Dendritic cell treated with granulocyte-macrophage colony-stimulating factor and Interleukin-4, amounts not matched to agents 40 ng/mL and 50 ng/mL, for 4 days (primary cell): Measurements from ENCODE around the gene SNTA1.
A peak's percentile ranks its signal among the peaks of the same experiment; 100 is the strongest.
"Not testable (repeated sequence)": the region's sequence is repeated elsewhere in the genome, so short reads cannot be mapped to it uniquely, and the experiment has no call there.

Experiments used
- H3K27ac Mint-ChIP-seq: one replicate; pipeline ENCODE4 v1.8.0; 2022; ENCODE audit warnings: mild to moderate bottlenecking, mixed read lengths
- H3K27me3 Mint-ChIP-seq: one replicate; pipeline ENCODE4 v1.8.0; 2022; ENCODE audit warnings: mild to moderate bottlenecking, mixed read lengths
- H3K36me3 Mint-ChIP-seq: one replicate; pipeline ENCODE4 v1.8.0; 2022; ENCODE audit warnings: low read depth, mixed read lengths
- H3K4me1 Mint-ChIP-seq: one replicate; pipeline ENCODE4 v1.8.0; 2022; ENCODE audit warnings: low read depth, mixed read lengths
- H3K4me3 Mint-ChIP-seq: one replicate; pipeline ENCODE4 v1.8.0; 2022; ENCODE audit warnings: mild to moderate bottlenecking, moderate library complexity, mixed read lengths
- H3K9me3 Mint-ChIP-seq: one replicate; pipeline ENCODE4 v1.8.0; 2022; ENCODE audit warnings: mixed read lengths
- intact Hi-C: fragments of 100-400 bp; cut with micrococcal nuclease; formaldehyde crosslinking; loops from one replicate; pipeline ENCODE4 v1.15.0; 2022

SNTA1 gene

DNA sequence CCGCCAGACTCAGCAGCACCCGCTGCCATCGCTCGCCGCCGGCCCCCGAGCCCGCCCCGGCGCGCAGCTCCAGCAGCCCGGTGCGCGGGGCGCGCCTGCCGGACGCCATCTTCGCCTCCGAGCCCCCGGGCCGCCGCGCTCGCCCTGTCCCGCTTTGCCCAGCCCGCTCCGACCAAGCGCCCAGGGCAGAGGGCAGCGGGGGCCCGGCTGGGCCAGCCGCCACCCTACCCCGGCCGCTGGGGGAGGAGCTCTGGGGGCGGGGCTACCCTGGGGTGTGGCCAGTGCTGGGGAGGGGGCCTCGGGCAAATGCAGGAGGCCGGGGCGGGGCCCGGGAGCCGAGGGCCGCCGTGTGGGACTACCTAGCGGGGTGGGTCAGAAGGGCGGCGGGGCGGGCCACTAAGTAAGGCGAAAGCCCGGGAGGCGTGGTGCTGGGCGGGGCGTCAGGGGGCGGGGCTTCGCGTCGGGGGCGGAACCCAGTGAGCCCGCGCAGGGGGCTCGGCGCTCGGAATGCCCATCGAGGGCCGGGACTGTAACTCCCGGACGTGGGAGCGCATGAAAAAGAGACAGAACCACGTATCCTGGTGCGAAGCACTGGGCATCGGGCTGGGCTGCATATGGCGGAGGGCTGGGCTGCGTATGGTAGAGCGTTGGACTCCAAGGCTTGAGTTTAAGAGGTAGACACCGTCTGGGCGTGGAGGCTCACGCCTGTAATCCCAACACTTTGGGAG lies at the start of gene SNTA1:
Gene SNTA1 (minus strand): TSS at position 252 of the 728 bp plus-strand sequence. CDS start 143 bp downstream, at position 109.
- intact Hi-C loops: loop anchor here (2.0 to 5.0 kb wide), 2 partner anchors 33 to 36 kb away; no protein-coding TSS in a partner anchor
- Mint-ChIP-seq H3K27ac (peak within 1 kb of the TSS; percentile 66), H3K27me3 (peaks cover 18% of the 10 kb centered on the region), H3K4me1 (peaks cover 25% of the 10 kb centered on the region), H3K9me3 (no peaks in the 10 kb centered on the region), H3K36me3 (peaks cover 7% of the 10 kb centered on the region), H3K4me3 (peak within 1 kb of the TSS; percentile 91)

DNA sequence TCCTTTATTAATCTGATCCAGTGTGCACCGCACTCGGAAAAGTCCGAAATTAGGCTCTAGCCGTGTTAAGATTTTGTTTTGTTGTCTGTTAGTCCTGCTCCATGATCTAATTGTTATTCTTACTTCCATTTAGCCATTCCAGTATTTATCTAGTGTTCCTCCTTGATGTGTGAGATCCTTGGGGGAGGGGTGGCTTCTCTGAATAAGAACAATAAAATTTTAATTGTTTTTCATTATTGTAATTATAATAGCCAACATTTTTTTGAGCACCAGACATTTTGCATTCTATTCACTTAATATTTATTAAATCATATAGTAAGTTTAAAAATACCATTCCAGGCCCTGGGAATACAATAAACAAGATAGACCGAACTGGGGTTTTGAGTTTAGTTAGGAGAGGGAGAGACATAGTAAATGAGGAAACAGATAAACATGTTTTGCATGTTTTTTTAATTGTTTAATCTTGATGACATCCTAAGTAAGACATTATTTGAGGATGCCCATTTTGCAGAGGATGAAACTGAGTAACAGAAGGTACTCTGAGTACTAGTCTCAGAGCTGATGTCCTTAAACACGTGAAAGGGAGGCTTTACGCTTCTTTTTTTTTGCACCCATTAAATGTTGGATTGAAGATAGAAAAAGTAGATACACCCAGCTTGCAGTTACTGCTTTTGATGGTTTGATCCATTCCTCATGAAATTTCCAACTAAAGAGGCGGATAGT lies 47.5 kb upstream of the SNTA1 start:
- peak overlapping the region; percentile 83 for H3K27ac Mint-ChIP-seq
- H3K4me3 Mint-ChIP-seq: peak overlapping the region; percentile 83
- peaks cover 6% of the 10 kb centered on the region for H3K36me3 Mint-ChIP-seq
- H3K4me1 Mint-ChIP-seq: peaks cover 13% of the 10 kb centered on the region
- intact Hi-C loops: loop anchor here (2.0 kb wide), 1 partner anchor 64 kb away; no protein-coding TSS in a partner anchor
- no peaks in the 10 kb centered on the region for H3K27me3 Mint-ChIP-seq
- no peaks in the 10 kb centered on the region for H3K9me3 Mint-ChIP-seq

DNA sequence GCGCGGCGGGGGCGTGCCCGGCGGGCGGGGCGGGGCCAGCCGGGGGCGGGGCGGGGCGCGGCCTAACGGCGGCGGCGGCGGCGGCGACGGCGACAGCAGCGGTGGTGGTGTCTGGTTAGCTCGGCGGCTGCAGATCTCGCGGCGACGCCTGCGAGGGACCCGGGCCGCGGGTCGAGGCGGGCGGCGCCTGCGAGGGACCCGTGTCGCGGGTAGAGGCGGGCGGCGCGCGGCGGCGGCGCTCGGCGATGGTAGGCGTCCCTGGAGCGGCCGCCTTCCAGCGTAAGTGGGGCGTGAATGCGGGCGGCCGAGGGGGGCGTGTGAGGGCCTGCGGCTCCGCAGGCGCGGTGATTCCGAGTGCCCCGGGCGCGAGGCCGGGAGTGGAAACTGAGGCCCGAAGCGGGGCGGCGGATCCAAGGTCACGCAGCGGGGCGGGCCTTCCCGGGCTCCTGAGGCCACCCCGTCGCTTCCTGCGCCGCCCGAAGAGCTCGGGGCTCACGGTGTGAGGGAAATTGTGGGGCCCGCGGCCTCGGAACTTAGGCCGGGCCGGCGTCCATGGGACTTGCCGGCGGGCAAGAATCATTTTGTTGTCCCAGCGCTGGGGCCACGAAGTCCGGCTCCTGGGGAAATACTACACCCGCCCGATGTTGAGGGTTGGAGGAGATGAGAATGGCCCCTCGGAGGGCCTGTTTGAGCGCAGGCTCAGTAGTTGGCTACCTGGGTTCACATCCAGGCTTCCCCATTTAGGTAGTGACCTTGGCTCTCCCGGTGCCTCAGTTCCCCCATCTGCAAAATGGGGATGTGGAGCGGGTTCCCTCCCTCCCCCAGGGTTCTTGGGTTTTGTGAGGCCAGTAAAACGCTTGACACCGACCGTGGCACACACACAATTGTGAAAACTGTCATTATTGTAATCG lies 46.7 kb upstream of the SNTA1 start, which contains the start of gene CBFA2T2:
Gene CBFA2T2 (plus strand): TSS at position 74 of the 911 bp plus-strand sequence. CDS start 172 bp downstream, at position 246.
- Mint-ChIP-seq H3K9me3 (no peaks in the 10 kb centered on the region), H3K27ac (peak within 1 kb of the TSS; percentile 83), H3K27me3 (no peaks in the 10 kb centered on the region), H3K4me1 (peaks cover 13% of the 10 kb centered on the region), H3K36me3 (peaks cover 6% of the 10 kb centered on the region), H3K4me3 (peak within 1 kb of the TSS; percentile 83)
- intact Hi-C loops: loop anchor here (2.0 kb wide), 1 partner anchor 65 kb away; no protein-coding TSS in a partner anchor

DNA sequence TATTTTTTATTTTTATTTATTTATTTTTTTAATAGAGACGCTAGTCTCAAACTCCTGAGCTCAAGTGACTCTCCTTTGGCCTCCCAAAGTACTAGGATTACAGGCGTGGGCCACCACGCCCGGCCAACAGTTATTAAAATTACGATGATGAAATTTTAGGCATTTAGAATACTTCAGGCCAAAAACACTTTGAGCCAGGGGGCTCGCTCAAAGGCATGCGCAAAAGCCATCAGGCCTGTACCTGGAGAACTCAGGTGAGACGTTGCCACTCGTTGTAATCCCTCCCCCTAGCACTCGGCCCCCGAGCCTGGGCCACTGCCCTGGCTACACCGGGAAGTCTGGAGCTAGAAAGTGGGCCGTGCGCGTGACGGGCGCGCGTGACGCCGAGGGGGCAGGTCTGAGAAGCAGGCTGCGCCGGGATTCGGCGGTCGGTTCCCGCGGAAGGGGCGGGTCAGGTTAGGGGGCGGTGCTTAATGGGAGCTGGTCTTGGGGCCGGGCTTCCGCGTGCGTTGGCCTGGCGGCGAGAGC lies 46.0 kb upstream of the SNTA1 start:
- H3K4me1 Mint-ChIP-seq: peaks cover 13% of the 10 kb centered on the region

DNA sequence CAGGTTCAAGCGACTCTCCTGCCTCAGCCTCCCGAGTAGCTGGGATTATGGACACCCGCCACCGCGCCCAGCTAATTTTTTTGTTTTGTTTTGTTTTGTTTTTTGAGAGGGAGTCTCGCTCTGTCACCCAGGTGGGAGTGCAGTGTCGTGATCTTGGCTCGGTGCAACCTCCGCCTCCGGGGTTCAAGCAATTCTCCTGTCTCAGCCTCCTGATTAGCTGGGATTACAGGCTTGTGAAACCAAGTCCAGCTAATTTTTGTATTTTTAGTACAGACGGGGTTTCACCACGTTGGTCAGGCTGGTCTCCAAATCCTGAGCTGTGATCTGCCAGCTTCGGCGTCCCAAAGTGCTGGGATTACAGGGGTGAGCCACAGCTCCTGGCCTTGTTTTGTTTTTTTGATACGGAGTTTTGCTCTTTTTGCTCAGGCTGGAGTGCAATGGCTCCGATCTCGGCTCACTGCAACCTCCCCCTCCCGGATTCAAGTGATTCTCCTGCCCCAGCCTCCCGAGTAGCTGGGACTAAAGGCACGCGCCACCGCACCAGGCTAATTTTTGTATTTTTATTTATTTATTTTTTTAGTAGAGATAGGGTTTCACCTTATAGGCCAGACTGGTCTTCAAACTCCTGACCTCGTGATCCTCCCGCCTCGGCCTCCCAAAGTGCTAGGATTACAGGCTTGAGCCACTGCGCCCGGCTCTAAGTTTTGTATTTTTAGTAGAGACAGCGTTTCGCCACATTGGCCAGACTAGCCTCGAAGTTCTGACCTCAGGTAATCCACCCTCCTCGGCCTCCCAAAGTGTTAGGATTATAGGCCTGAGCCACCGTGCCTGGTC lies 45.3 kb upstream of the SNTA1 start:
- H3K27me3 Mint-ChIP-seq, H3K36me3 Mint-ChIP-seq, H3K9me3 Mint-ChIP-seq: not testable (repeated sequence)
- peak overlapping the region; percentile 40 for H3K4me3 Mint-ChIP-seq
- peaks cover 13% of the 10 kb centered on the region for H3K4me1 Mint-ChIP-seq
- peak overlapping the region; percentile 83 for H3K27ac Mint-ChIP-seq
- intact Hi-C loops: loop anchor here (1.0 kb wide), 1 partner anchor 13 kb away; no protein-coding TSS in a partner anchor

More for the DNA sequence above, 46.0 kb upstream of the SNTA1 start:
- intact Hi-C loops: loop anchor here (1.0 to 2.0 kb wide), 2 partner anchors 13 to 65 kb away; no protein-coding TSS in a partner anchor
- Mint-ChIP-seq H3K27ac (peak overlapping the region; percentile 83), H3K9me3 (no peaks in the 10 kb centered on the region), H3K27me3 (no peaks in the 10 kb centered on the region), H3K4me3 (peak overlapping the region; percentile 83), H3K36me3 (peaks cover 6% of the 10 kb centered on the region)

DNA sequence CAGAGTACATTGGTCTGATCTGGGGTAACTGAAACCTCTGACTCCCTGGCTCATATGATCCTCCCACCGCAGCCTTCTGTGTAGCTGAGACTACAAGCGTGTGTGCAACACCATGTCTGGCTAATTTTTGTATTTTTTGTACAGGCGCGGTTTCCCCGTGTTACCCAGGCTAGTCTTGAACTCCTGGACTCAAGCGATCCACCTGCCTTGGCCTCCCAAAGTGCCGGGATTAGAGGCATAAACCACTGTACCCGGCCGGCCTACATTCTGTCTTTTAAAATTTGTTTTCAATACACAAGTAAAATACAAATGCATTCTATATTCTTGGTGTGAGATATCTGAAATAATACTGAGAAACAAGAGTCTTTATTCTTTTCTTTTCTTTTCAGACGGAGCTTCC lies 44.6 kb upstream of the SNTA1 start:
- peaks cover 13% of the 10 kb centered on the region for H3K4me1 Mint-ChIP-seq
- H3K27ac Mint-ChIP-seq: peak overlapping the region; percentile 83
- H3K4me3 Mint-ChIP-seq: no peak overlapping the region
- H3K36me3 Mint-ChIP-seq: peaks cover 2% of the 10 kb centered on the region
- H3K9me3 Mint-ChIP-seq: no peaks in the 10 kb centered on the region
- H3K27me3 Mint-ChIP-seq: no peaks in the 10 kb centered on the region
- intact Hi-C loops: no loop called here

DNA sequence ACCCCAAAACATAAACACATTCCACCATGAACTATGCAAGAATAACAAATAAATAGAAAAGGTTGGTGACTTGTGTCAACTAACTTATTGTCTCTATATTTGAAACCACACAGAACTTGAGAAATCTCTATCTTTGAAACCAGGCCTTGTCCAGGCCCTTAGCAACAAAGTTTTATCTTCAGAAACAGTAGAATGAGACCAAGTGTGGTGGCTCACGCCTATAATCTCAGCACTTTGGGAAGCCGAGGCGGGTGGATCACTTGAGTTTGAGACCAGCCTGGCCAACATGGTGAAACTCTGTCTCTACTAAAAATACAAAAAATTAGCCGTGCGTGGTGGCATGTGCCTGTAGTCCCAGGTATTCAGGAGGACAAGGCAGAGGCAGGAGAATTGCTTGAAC lies 39.6 kb upstream of the SNTA1 start:
- H3K4me3 Mint-ChIP-seq, intact Hi-C loops, H3K4me1 Mint-ChIP-seq, H3K27me3 Mint-ChIP-seq, H3K27ac Mint-ChIP-seq, H3K9me3 Mint-ChIP-seq, H3K36me3 Mint-ChIP-seq: not testable (repeated sequence)

DNA sequence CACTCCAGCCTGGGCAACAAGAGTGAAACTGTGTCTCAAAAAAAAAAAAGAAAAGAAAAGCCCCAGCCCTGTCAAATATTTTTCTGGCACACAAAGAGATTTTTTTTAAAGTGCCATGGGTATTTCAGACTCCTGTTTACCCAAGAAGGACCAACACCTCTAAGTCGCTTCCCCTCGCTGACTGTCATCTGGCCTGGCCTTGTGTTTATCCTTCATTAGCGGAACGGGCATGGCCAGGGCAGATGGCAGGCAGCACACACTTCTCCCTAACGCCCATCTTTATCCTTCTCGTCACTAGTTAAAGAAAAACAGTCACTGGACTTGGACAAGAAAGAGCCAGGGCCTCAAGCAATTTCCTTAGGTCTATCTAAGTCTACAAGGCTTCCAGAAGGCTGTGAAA lies 39.0 kb upstream of the SNTA1 start:
- no peak overlapping the region for H3K4me3 Mint-ChIP-seq

DNA sequence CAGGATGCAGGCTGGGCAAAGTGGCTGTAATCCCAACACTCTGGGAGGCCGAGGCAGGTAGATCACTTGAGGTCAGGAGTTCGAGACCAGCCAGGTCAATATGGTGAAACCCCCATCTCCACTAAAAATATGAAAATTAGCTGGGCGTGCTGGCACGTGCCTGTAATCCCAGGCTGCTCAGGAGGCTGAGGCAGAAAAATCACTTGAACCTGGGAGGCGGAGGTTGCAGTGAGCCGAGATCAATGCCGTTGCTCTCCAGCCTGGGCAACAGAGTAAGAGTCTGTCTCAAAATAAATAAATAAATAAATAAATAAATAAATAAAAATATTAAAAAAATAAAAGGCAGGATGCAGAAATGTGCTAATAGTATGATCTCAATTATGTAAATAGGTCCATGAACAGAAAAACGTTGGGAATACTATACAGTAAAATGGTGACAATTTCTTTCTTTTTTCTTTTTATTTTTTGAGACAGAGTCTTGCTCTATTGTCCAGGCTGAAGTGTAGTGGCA lies 37.9 kb upstream of the SNTA1 start:
- Mint-ChIP-seq H3K27me3 (no peaks in the 10 kb centered on the region), H3K9me3 (no peaks in the 10 kb centered on the region)
- intact Hi-C loops: no loop called here

More for the DNA sequence above, 39.0 kb upstream of the SNTA1 start:
- peaks cover 4% of the 10 kb centered on the region for H3K4me1 Mint-ChIP-seq
- H3K36me3 Mint-ChIP-seq: no peaks in the 10 kb centered on the region
- intact Hi-C loops: no loop called here
- no peak overlapping the region for H3K27ac Mint-ChIP-seq
- H3K27me3 Mint-ChIP-seq: no peaks in the 10 kb centered on the region
- H3K9me3 Mint-ChIP-seq: no peaks in the 10 kb centered on the region

DNA sequence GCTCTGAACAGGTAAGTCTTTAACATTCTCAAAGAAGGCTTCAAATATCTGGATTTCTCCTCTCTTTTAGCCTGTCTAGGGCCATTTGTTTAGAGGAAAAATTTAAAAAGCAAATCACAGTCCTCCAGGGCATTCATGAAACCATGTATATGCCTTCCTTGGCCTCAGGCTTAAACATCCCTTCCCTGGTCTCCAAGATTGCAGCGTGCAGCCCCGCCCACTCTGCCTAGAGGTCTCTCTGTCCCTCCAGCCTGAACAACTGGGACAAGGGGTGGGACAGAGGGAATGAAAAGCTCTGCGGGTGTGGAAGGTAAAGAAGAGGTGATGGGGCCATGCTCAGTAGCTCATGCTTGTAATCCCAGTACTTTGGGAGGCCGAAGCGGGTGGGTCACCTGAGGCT lies 36.5 kb upstream of the SNTA1 start:
- Mint-ChIP-seq H3K4me3 (no peak overlapping the region), H3K27me3 (no peaks in the 10 kb centered on the region), H3K27ac (no peak overlapping the region), H3K4me1 (peaks cover 12% of the 10 kb centered on the region), H3K9me3 (no peaks in the 10 kb centered on the region), H3K36me3 (no peaks in the 10 kb centered on the region)
- intact Hi-C loops: no loop called here

More for the DNA sequence above, 37.9 kb upstream of the SNTA1 start:
- Mint-ChIP-seq H3K4me1 (no peaks in the 10 kb centered on the region), H3K36me3 (no peaks in the 10 kb centered on the region), H3K27ac (no peak overlapping the region), H3K4me3 (no peak overlapping the region)

DNA sequence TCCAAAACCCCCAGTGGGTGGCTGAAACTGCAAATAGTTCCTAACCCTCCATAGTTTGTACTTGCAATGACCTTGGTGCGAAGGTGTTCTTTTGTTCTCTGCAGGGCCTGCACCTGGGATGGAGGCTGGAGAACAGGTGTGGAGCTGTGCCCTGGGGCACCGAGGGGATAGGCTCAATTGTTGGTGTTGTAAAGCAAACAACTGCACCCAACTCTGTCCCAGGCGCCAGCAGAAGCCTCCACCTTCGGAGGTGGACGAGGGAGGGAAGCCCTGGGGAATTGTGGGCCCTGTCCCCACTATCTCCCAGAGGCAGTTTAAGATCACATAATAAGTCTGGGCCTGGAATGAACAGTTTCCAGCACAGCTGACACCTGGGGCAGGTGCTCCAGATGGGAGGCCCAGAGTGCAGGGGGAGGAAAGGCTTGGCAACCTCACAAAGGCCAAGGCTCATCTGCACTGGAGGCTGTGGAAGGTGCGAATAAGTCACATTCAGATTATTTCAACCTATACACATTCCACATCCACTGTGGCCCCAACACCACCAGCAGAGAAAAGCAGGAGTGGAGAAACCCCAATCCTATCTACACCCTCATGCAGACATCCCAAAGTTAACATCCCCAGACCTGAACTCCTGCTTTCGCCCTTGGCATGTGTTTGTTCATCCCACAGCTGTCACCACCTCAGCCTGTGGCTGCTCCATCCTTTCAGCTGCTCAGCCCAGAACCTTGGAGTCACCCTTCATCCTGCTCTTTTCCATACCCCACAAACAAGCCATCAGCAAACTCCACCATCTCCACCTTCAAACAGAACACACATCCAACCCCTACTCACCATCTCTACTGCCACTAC lies 34.0 kb upstream of the SNTA1 start:
- Mint-ChIP-seq H3K4me3 (no peak overlapping the region), H3K9me3 (no peaks in the 10 kb centered on the region), H3K27me3 (no peaks in the 10 kb centered on the region), H3K36me3 (no peaks in the 10 kb centered on the region), H3K27ac (no peak overlapping the region), H3K4me1 (peaks cover 12% of the 10 kb centered on the region)
- intact Hi-C loops: loop anchor here (2.0 kb wide), 1 partner anchor 33 kb away; no protein-coding TSS in a partner anchor
